ENCODE measurements around the gene SLC25A51. TPM values are rescaled to one million over a fixed set of nuclear protein-coding genes. Genes with fewer than 3 reads are reported as not detected.

Gene SLC25A51
- total RNA-seq, 1 donor from 2014 or later: 52.5 TPM

- H3K36me3 Mint-ChIP-seq (ENCODE audit: low read depth): no peaks in the 10 kb centered on the region
- H3K4me3 Mint-ChIP-seq (ENCODE audit: unreplicated experiment): no peak overlapping the region
- DNase-seq (ENCODE audit: low spot score): no peak
- no peak overlapping the region for H3K27ac Mint-ChIP-seq (ENCODE audit: unreplicated experiment)
- peaks cover 22% of the 10 kb centered on the region for H3K4me1 Mint-ChIP-seq (ENCODE audit: low read depth)
- no peak for TF ChIP-seq CTCF (IDR thresholded peaks at IDR 0.05)
- H3K27me3 Mint-ChIP-seq (ENCODE audit: low read depth): no peaks in the 10 kb centered on the region
- H3K9me3 Mint-ChIP-seq (ENCODE audit: low read depth): no peaks in the 10 kb centered on the region
These were observed 2.6 kb upstream of the SLC25A51 start for GRCh38 chr9:37906312-37907239.

GRCh38 chr9:37905776-37906175 lies 1.8 kb upstream of the SLC25A51 start:
- no peaks in the 10 kb centered on the region for H3K9me3 Mint-ChIP-seq (ENCODE audit: low read depth)
- no peak for DNase-seq (ENCODE audit: low spot score)
- H3K27me3 Mint-ChIP-seq (ENCODE audit: low read depth): no peaks in the 10 kb centered on the region
- H3K4me3 Mint-ChIP-seq (ENCODE audit: unreplicated experiment): no peak overlapping the region
- H3K27ac Mint-ChIP-seq (ENCODE audit: unreplicated experiment): no peak overlapping the region
- peaks cover 23% of the 10 kb centered on the region for H3K4me1 Mint-ChIP-seq (ENCODE audit: low read depth)
- no peak for TF ChIP-seq CTCF (IDR thresholded peaks at IDR 0.05)
- peaks cover under 1% of the 10 kb centered on the region for H3K36me3 Mint-ChIP-seq (ENCODE audit: low read depth)

- H3K27ac Mint-ChIP-seq (ENCODE audit: unreplicated experiment): no peak overlapping the region
- H3K4me1 Mint-ChIP-seq (ENCODE audit: low read depth): peaks cover 25% of the 10 kb centered on the region
- TF ChIP-seq CTCF (IDR thresholded peaks at IDR 0.05): no peak
- peaks cover 2% of the 10 kb centered on the region for H3K36me3 Mint-ChIP-seq (ENCODE audit: low read depth)
- H3K4me3 Mint-ChIP-seq (ENCODE audit: unreplicated experiment): peak overlapping the region; percentile 82
- DNase-seq (ENCODE audit: low spot score): no peak
- H3K27me3 Mint-ChIP-seq (ENCODE audit: low read depth): no peaks in the 10 kb centered on the region
- H3K9me3 Mint-ChIP-seq (ENCODE audit: low read depth): no peaks in the 10 kb centered on the region
These were observed 1.2 kb upstream of the SLC25A51 start for GRCh38 chr9:37905131-37905505.

GRCh38 chr9:37904445-37905130 lies 661 bp upstream of the SLC25A51 start:
- DNase-seq (ENCODE audit: low spot score): no peak
- Mint-ChIP-seq H3K9me3 (ENCODE audit: low read depth) (no peaks in the 10 kb centered on the region), H3K27me3 (ENCODE audit: low read depth) (no peaks in the 10 kb centered on the region), H3K4me1 (ENCODE audit: low read depth) (peaks cover 25% of the 10 kb centered on the region), H3K27ac (ENCODE audit: unreplicated experiment) (peak overlapping the region; percentile 88), H3K4me3 (ENCODE audit: unreplicated experiment) (peak overlapping the region; percentile 82), H3K36me3 (ENCODE audit: low read depth) (peaks cover 2% of the 10 kb centered on the region)
- TF ChIP-seq CTCF (IDR thresholded peaks at IDR 0.05): peak; percentile 64

GRCh38 chr9:37902796-37903646 lies 906 bp downstream of the SLC25A51 start:
- Mint-ChIP-seq H3K4me1 (ENCODE audit: low read depth) (peaks cover 34% of the 10 kb centered on the region), H3K4me3 (ENCODE audit: unreplicated experiment) (peak overlapping the region; percentile 82), H3K36me3 (ENCODE audit: low read depth) (peaks cover 4% of the 10 kb centered on the region), H3K27me3 (ENCODE audit: low read depth) (no peaks in the 10 kb centered on the region), H3K27ac (ENCODE audit: unreplicated experiment) (peak overlapping the region; percentile 88), H3K9me3 (ENCODE audit: low read depth) (no peaks in the 10 kb centered on the region)
- no peak for TF ChIP-seq CTCF (IDR thresholded peaks at IDR 0.05)
- no peak for DNase-seq (ENCODE audit: low spot score)
